IMR-90 (cell line): ENCODE results near the gene MAOB. TPM values are rescaled to one million over a fixed set of nuclear protein-coding genes. Genes with fewer than 3 reads are reported as not detected.

Source experiments
- ATAC-seq: fragments of 200-7000 bp; cut with Tn5 transposase; 2 replicates; pipeline ENCODE4 v1.9.1; 2020; ENCODE audit warnings: low read depth, mild to moderate bottlenecking, moderate library complexity
- BruUV-seq: library from RNA; stranded (reverse); fragments of 400-500 nt; replicated peaks from 2 replicates; lab custom pipeline; 2021; lab: Mats Ljungman, UMichigan
- CTCF ChIA-PET: fragments of 300-600 bp; formaldehyde crosslinking; extraction: SDS; loops from one replicate; lab custom pipeline; 2021; ENCODE audit warnings: antibody characterized with exemption; lab: Yijun Ruan, JAX
- POLR2A ChIA-PET: fragments of 300-600 bp; sonication (Branson Sonifier 250); formaldehyde crosslinking; loops from one replicate; lab custom pipeline; 2022; ENCODE audit warnings: antibody characterized with exemption; ENCODE audit not compliant: unreplicated experiment; lab: Charles Lee
- DNase-seq: peaks from one replicate; pipeline ENCODE4 v3.0.0; 2013
- H2AFZ ChIP-seq: replicated peaks from 2 replicates; pipeline ENCODE3; 2013; ENCODE audit warnings: low read length, mild to moderate bottlenecking; ENCODE audit not compliant: poor library complexity
- H2AK5ac ChIP-seq: 2 replicates; pipeline ENCODE4 v1.6.1; 2013; ENCODE audit warnings: low read depth, low read length, inconsistent platforms
- H2AK9ac ChIP-seq: replicated peaks from 2 replicates; pipeline ENCODE3; 2013; ENCODE audit warnings: mild to moderate bottlenecking, low read depth, low read length, moderate library complexity; ENCODE audit not compliant: poor library complexity
- H2BK120ac ChIP-seq: 2 replicates; pipeline ENCODE4 v1.6.1; 2013; ENCODE audit warnings: low read depth, low read length, inconsistent platforms
- H2BK15ac ChIP-seq: 3 replicates; pipeline ENCODE4 v1.6.1; 2013; ENCODE audit warnings: low read depth, low read length, inconsistent platforms
- H2BK20ac ChIP-seq: 2 replicates; pipeline ENCODE4 v1.6.1; 2013; ENCODE audit warnings: low read depth, mild to moderate bottlenecking, inconsistent platforms, low read length, moderate library complexity
- H2BK5ac ChIP-seq: 2 replicates; pipeline ENCODE4 v1.6.1; 2013; ENCODE audit warnings: mild to moderate bottlenecking, low read depth, low read length, inconsistent platforms; ENCODE audit not compliant: poor library complexity, severe bottlenecking
- H3K14ac ChIP-seq: replicated peaks from 2 replicates; pipeline ENCODE4 v1.6.1; 2013; ENCODE audit warnings: low read depth, low read length, inconsistent platforms
- H3K18ac ChIP-seq: 2 replicates; pipeline ENCODE4 v1.6.1; 2013; ENCODE audit warnings: low read depth, low read length, control low read depth
- H3K23ac ChIP-seq: 2 replicates; pipeline ENCODE4 v1.6.1; 2013; ENCODE audit warnings: low read depth, low read length, inconsistent platforms
- H3K27ac ChIP-seq: 2 replicates; pipeline ENCODE4 v1.5.1; 2013; ENCODE audit warnings: mild to moderate bottlenecking, control low read depth, low read length; ENCODE audit not compliant: insufficient read depth
- H3K27me3 ChIP-seq: 2 replicates; pipeline ENCODE4 v1.6.1; 2013; ENCODE audit warnings: low read length; ENCODE audit not compliant: control insufficient read depth, insufficient read depth
- H3K36me3 ChIP-seq: 2 replicates; pipeline ENCODE4 v1.6.1; 2013; ENCODE audit warnings: low read length, mixed read lengths; ENCODE audit not compliant: control insufficient read depth, insufficient read depth
- H3K4ac ChIP-seq: 2 replicates; pipeline ENCODE4 v1.6.1; 2013; ENCODE audit warnings: low read depth, low read length, inconsistent platforms
- H3K4me1 ChIP-seq: 2 replicates; pipeline ENCODE4 v1.6.1; 2013; ENCODE audit warnings: low read length, mixed read lengths; ENCODE audit not compliant: control insufficient read depth, insufficient read depth
- H3K4me2 ChIP-seq: 2 replicates; pipeline ENCODE4 v1.6.1; 2013; ENCODE audit warnings: low read depth, mild to moderate bottlenecking, control low read depth, low read length, moderate library complexity
- H3K4me3 ChIP-seq: 2 replicates; pipeline ENCODE4 v1.5.1; 2013; ENCODE audit warnings: low read depth, mild to moderate bottlenecking, control low read depth, low read length, moderate library complexity; ENCODE audit not compliant: insufficient read depth
- H3K56ac ChIP-seq: 2 replicates; pipeline ENCODE4 v1.6.1; 2013; ENCODE audit warnings: low read length, inconsistent platforms; ENCODE audit not compliant: insufficient read depth; ENCODE audit errors: extremely low read depth
- H3K79me1 ChIP-seq, 2 experiments: 2 replicates each; pipeline ENCODE4 v1.6.1; 2013; ENCODE audit warnings: low read length in 2 of 2, inconsistent platforms in 1 of 2, low read depth in 1 of 2
- H3K9ac ChIP-seq: 2 replicates; pipeline ENCODE4 v1.6.1; 2013; ENCODE audit warnings: low read depth, low read length, control low read depth
- H3K9me1 ChIP-seq: 2 replicates; pipeline ENCODE4 v1.6.1; 2013; ENCODE audit warnings: low read length, inconsistent platforms; ENCODE audit not compliant: insufficient read depth
- H3K9me3 ChIP-seq: 2 replicates; pipeline ENCODE4 v1.6.1; 2013; ENCODE audit warnings: low read length; ENCODE audit not compliant: control insufficient read depth, insufficient read depth
- H4K20me1 ChIP-seq: 2 replicates; pipeline ENCODE4 v1.6.1; 2013; ENCODE audit warnings: low read length, inconsistent platforms; ENCODE audit not compliant: insufficient read depth
- H4K5ac ChIP-seq: 2 replicates; pipeline ENCODE4 v1.6.1; 2013; ENCODE audit warnings: mild to moderate bottlenecking, low read depth, low read length, control low read depth
- H4K8ac ChIP-seq, 2 experiments: 2 replicates each; pipeline ENCODE4 v1.6.1; 2013; ENCODE audit warnings: low read depth in 2 of 2, low read length in 2 of 2, control low read depth in 1 of 2, inconsistent platforms in 1 of 2
- H4K91ac ChIP-seq: 2 replicates; pipeline ENCODE4 v1.6.1; 2013; ENCODE audit warnings: low read depth, low read length, inconsistent platforms; ENCODE audit not compliant: insufficient read depth
- CEBPB ChIP-seq: IDR thresholded peaks from 2 replicates; pipeline ENCODE4 v1.6.1; 2012; ENCODE audit warnings: low read depth, low read length, improper control_type of control experiment
- CHD1 ChIP-seq: IDR thresholded peaks from 2 replicates; pipeline ENCODE4 v1.6.1; 2012; ENCODE audit warnings: low read depth, low read length, improper control_type of control experiment
- FOS ChIP-seq: fragments of 150-350 bp; IDR thresholded peaks from 2 replicates; pipeline ENCODE4 v1.6.1; 2016; ENCODE audit warnings: low read depth, low read length
- MAFK ChIP-seq: IDR thresholded peaks from 2 replicates; pipeline ENCODE4 v1.6.1; 2012; ENCODE audit warnings: low read depth, low read length, improper control_type of control experiment
- MAZ ChIP-seq: IDR thresholded peaks from 2 replicates; pipeline ENCODE4 v1.6.1; 2012; ENCODE audit warnings: low read depth, mild to moderate bottlenecking, low read length, improper control_type of control experiment, moderate library complexity, borderline replicate concordance
- MXI1 ChIP-seq: IDR thresholded peaks from 2 replicates; pipeline ENCODE4 v1.6.1; 2012; ENCODE audit warnings: low read depth, mild to moderate bottlenecking, low read length, moderate library complexity, borderline replicate concordance
- NFE2L2 ChIP-seq: fragments of 150-350 bp; IDR thresholded peaks from 2 replicates; pipeline ENCODE4 v1.6.1; 2016; ENCODE audit warnings: low read depth, mild to moderate bottlenecking, low read length
- RCOR1 ChIP-seq: IDR thresholded peaks from 2 replicates; pipeline ENCODE4 v1.6.1; 2012; ENCODE audit warnings: mild to moderate bottlenecking, low read length, improper control_type of control experiment; ENCODE audit not compliant: insufficient replicate concordance
- RFX5 ChIP-seq: IDR thresholded peaks from 2 replicates; pipeline ENCODE4 v1.8.0; 2012; ENCODE audit warnings: low read depth, mild to moderate bottlenecking, low read length, moderate library complexity
- SMC3 ChIP-seq: fragments of 150-350 bp; IDR thresholded peaks from 2 replicates; pipeline ENCODE4 v1.6.1; 2016; ENCODE audit warnings: low read depth, mild to moderate bottlenecking, antibody characterized with exemption, low read length, moderate library complexity
- WGBS, 2 experiments: methylation state at CpG; one replicate each; pipeline versions ENCODE4 v1.1.5 to v1.1.7; 2013; ENCODE audit warnings: missing lambda C conversion rate in 2 of 2; ENCODE audit not compliant: insufficient read length in 1 of 2; ENCODE audit errors: extremely low coverage in 2 of 2; 5-methylcytosine and 5-hydroxymethylcytosine counted together
- dilution Hi-C: fragments of 300-500 bp; cut with HindIII; formaldehyde crosslinking; loops from one replicate; pipeline ENCODE4 v1.14.3; 2018; ENCODE audit warnings: low sequenced_read_pairs; ENCODE audit not compliant: unreplicated experiment
- in situ Hi-C: fragments of 300-500 bp; cut with MboI; formaldehyde crosslinking; loops from 3 replicates; pipeline ENCODE4 v1.14.3; 2019; ENCODE audit warnings: low sequenced_read_pairs, inconsistent platforms, mixed read lengths
- intact Hi-C: fragments of 100-400 bp; cut with micrococcal nuclease; formaldehyde crosslinking; loops from 2 replicates; pipeline ENCODE4 v1.10.0; 2022
- polyA plus RNA-seq, 3 experiments: library from polyadenylated mRNA; depleted of rRNA; stranded (reverse); fragments of >200 nt; gene quantifications; 2 replicates each; pipeline ENCODE4 v1.2.3, GENCODE V29; 2012; ENCODE audit warnings: low replicate concordance in 1 of 3
- total RNA-seq: library from RNA; depleted of rRNA; stranded (reverse); fragments of >200 nt; gene quantifications from 2 replicates; pipeline ENCODE4 v1.2.3, GENCODE V29; 2012
- TF ChIP-seq, protein P1 (sequence below): conservative IDR thresholded peaks from 2 replicates; pipeline ENCODE4 v1.5.1; 2012; ENCODE audit warnings: mild to moderate bottlenecking, low read depth, low read length, improper control_type of control experiment
- TF ChIP-seq, protein P2 (sequence below): fragments of 150-350 bp; IDR thresholded peaks from 2 replicates; pipeline ENCODE4 v1.6.1; 2017; ENCODE audit warnings: mild to moderate bottlenecking, antibody characterized with exemption, low read length, low read depth

The MAOB gene
- total and polyA plus RNA-seq, 2 of the 4 experiments (the other 2 are of a cell fraction): 0.36 to 0.46 TPM

DNA sequence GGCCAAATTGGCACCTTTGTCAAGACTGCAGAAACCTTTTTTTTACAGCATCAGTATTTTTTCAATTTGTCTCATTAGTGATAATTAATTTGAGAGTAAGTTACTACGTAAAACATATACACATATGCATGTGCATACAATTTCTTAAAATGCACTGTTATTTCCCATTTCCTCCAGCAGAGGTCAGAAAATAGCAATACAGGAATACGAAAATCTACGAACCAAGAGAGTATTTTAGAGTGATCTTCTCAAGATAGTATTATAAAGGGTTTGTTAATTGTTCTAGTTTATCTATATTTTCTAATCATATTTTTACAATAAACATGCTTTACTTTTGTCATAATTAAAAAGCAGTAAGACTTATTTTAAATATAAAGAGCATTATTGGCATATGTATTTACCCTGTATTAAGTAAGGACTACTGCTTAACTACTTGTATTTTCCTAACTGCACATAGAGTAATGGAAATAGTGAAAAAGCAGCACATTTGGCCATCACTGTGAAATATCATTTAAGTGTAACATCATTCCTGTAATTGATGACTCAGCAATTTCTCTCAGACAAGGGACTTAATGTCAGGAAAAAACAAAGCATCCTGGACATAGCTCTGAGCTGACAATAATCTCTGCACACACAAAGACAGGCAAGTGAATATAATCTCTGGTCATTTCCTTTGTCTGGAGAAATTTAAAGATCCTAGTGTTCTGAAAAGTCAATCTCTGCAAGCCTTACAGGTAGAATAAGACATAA lies 45.6 kb downstream of the MAOB start (continued):
- TF ChIP-seq CHD1: no peak

DNA sequence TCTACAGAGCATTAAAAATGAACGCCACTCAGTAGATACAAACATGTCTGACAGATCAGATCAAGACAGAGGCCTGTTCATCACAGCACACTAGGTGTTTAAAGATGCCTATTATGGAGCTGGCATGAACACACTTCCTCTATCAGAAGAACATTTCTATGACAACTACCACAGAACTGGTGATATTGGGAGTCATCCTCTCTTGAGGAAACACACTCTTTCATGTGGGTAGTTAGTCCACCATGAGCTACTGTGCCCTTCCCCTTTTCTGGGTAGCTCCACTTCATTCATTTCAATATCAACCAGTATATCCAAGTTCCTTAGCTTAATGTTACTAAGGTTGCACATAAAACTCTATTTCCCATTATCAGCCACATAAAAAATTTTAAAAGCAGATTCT lies 46.7 kb downstream of the MAOB start:
- dilution Hi-C loops (no loop called here), in situ Hi-C loops (no loop called here), intact Hi-C loops (loop anchor here (5.0 kb wide), 1 partner anchor 102 kb away; no protein-coding TSS in a partner anchor)
- H3K27ac ChIP-seq: no peak overlapping the region
- no peaks in the 10 kb centered on the region for H3K9me1 ChIP-seq
- H2BK120ac ChIP-seq: no peak overlapping the region
- no TSS peak for BruUV-seq
- H2BK5ac ChIP-seq: no peak overlapping the region
- H3K23ac ChIP-seq: no peak overlapping the region
- ChIA-PET POLR2A (no interaction called here), CTCF (interaction anchor here (1.5 kb wide), 1 partner anchor 10 kb away, joined by 8 read pairs; no protein-coding TSS in a partner anchor)
- H4K8ac ChIP-seq: no peak overlapping the region
- no peak overlapping the region for H2AK9ac ChIP-seq
- H3K56ac ChIP-seq: no peak overlapping the region
- H3K4ac ChIP-seq: no peak overlapping the region
- H4K20me1 ChIP-seq: no peaks in the 10 kb centered on the region
- no peaks in the 10 kb centered on the region for H3K9me3 ChIP-seq
- H2AK5ac ChIP-seq: no peak overlapping the region
- no peak overlapping the region for H3K18ac ChIP-seq
- H4K5ac ChIP-seq: no peak overlapping the region
- no peak overlapping the region for H2BK20ac ChIP-seq
- H3K4me1 ChIP-seq: no peaks in the 10 kb centered on the region
- no peak for ATAC-seq
- H4K91ac ChIP-seq: no peak overlapping the region
- H3K14ac ChIP-seq: no peak overlapping the region
- WGBS, 2 experiments: no CpG with 5 or more reads among the region's 1 CpG
- H2AFZ ChIP-seq: no peak overlapping the region
- no peak for DNase-seq
- no peaks in the 10 kb centered on the region for H3K36me3 ChIP-seq
- peaks cover 2% of the 10 kb centered on the region for H3K27me3 ChIP-seq
- no peak overlapping the region for H3K9ac ChIP-seq
- no peaks in the 10 kb centered on the region for H3K79me1 ChIP-seq
- H3K4me3 ChIP-seq: no peak overlapping the region
- no peak overlapping the region for H2BK15ac ChIP-seq
- no peak overlapping the region for H3K4me2 ChIP-seq
- TF ChIP-seq NFE2L2 (no peak), FOS (no peak), SMC3 (no peak), CHD1 (no peak), RFX5 (no peak), RCOR1 (no peak), MAZ (no peak), MXI1 (no peak), CEBPB (no peak), MAFK (no peak)
- TF ChIP-seq, protein P1, sequence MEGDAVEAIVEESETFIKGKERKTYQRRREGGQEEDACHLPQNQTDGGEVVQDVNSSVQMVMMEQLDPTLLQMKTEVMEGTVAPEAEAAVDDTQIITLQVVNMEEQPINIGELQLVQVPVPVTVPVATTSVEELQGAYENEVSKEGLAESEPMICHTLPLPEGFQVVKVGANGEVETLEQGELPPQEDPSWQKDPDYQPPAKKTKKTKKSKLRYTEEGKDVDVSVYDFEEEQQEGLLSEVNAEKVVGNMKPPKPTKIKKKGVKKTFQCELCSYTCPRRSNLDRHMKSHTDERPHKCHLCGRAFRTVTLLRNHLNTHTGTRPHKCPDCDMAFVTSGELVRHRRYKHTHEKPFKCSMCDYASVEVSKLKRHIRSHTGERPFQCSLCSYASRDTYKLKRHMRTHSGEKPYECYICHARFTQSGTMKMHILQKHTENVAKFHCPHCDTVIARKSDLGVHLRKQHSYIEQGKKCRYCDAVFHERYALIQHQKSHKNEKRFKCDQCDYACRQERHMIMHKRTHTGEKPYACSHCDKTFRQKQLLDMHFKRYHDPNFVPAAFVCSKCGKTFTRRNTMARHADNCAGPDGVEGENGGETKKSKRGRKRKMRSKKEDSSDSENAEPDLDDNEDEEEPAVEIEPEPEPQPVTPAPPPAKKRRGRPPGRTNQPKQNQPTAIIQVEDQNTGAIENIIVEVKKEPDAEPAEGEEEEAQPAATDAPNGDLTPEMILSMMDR: no peak
- TF ChIP-seq, protein P2, sequence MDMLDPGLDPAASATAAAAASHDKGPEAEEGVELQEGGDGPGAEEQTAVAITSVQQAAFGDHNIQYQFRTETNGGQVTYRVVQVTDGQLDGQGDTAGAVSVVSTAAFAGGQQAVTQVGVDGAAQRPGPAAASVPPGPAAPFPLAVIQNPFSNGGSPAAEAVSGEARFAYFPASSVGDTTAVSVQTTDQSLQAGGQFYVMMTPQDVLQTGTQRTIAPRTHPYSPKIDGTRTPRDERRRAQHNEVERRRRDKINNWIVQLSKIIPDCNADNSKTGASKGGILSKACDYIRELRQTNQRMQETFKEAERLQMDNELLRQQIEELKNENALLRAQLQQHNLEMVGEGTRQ: no peak
